BLaER1 (cell line): Measurements from ENCODE around the gene HOATZ.
A peak's percentile ranks its signal among the peaks of the same experiment; 100 is the strongest.

Source experiments
- H3K27ac ChIP-seq: shearing (Covaris generic); formaldehyde crosslinking; 2 replicates; pipeline ENCODE4 v1.8.1; 2022
- H3K27me3 ChIP-seq: shearing (Covaris generic); formaldehyde crosslinking; 2 replicates; pipeline ENCODE4 v1.8.1; 2022
- H3K36me3 ChIP-seq: shearing (Covaris generic); formaldehyde crosslinking; 2 replicates; pipeline ENCODE4 v1.8.1; 2022
- H3K4me1 ChIP-seq: shearing (Covaris generic); formaldehyde crosslinking; 2 replicates; pipeline ENCODE4 v1.8.1; 2022
- H3K4me2 ChIP-seq: shearing (Covaris generic); formaldehyde crosslinking; 2 replicates; pipeline ENCODE4 v1.8.1; 2022
- H3K4me3 ChIP-seq: shearing (Covaris generic); formaldehyde crosslinking; 2 replicates; pipeline ENCODE4 v1.8.1; 2022
- H3K9ac ChIP-seq: shearing (Covaris generic); formaldehyde crosslinking; 2 replicates; pipeline ENCODE4 v1.8.1; 2022
- H3K9me3 ChIP-seq: shearing (Covaris generic); formaldehyde crosslinking; 2 replicates; pipeline ENCODE4 v1.8.1; 2022
- H4K20me1 ChIP-seq: shearing (Covaris generic); formaldehyde crosslinking; 2 replicates; pipeline ENCODE4 v1.8.1; 2022
- Cebpa-rat ChIP-seq: shearing (Covaris generic); IDR thresholded peaks from 2 replicates; pipeline ENCODE4 v1.8.1; 2022

HOATZ gene

GRCh38 chr11:111571829-111572501 is 57.4 kb downstream of the HOATZ start:
- no peak for TF ChIP-seq Cebpa-rat
- Histone ChIP-seq H3K27me3 (no peaks in the 10 kb centered on the region), H3K4me2 (no peak overlapping the region), H3K9ac (no peak overlapping the region), H4K20me1 (no peaks in the 10 kb centered on the region), H3K36me3 (no peaks in the 10 kb centered on the region), H3K27ac (no peak overlapping the region), H3K4me3 (no peak overlapping the region), H3K4me1 (peaks cover 6% of the 10 kb centered on the region), H3K9me3 (no peaks in the 10 kb centered on the region)

- Histone ChIP-seq H4K20me1 (no peaks in the 10 kb centered on the region), H3K27me3 (no peaks in the 10 kb centered on the region), H3K4me1 (peaks cover 6% of the 10 kb centered on the region), H3K4me2 (no peak overlapping the region), H3K9ac (no peak overlapping the region), H3K9me3 (no peaks in the 10 kb centered on the region), H3K4me3 (no peak overlapping the region), H3K36me3 (no peaks in the 10 kb centered on the region), H3K27ac (no peak overlapping the region)
- TF ChIP-seq Cebpa-rat = no peak
These were observed 58.0 kb downstream of the HOATZ start for GRCh38 chr11:111572581-111572980.

- TF ChIP-seq Cebpa-rat = no peak
- Histone ChIP-seq H3K4me2 (peak overlapping the region; percentile 64), H3K4me1 (peaks cover 6% of the 10 kb centered on the region), H3K4me3 (no peak overlapping the region), H3K9ac (no peak overlapping the region), H3K27me3 (no peaks in the 10 kb centered on the region), H4K20me1 (no peaks in the 10 kb centered on the region), H3K27ac (no peak overlapping the region), H3K36me3 (no peaks in the 10 kb centered on the region), H3K9me3 (no peaks in the 10 kb centered on the region)
These were observed 59.3 kb downstream of the HOATZ start for GRCh38 chr11:111573821-111574249.

GRCh38 chr11:111574373-111575225 is 60.0 kb downstream of the HOATZ start:
- peak overlapping the region; percentile 22 for H3K4me3 ChIP-seq
- H4K20me1 ChIP-seq = no peaks in the 10 kb centered on the region
- peak overlapping the region; percentile 64 for H3K4me2 ChIP-seq
- no peaks in the 10 kb centered on the region for H3K9me3 ChIP-seq
- no peaks in the 10 kb centered on the region for H3K36me3 ChIP-seq
- peak overlapping the region; percentile 20 for H3K9ac ChIP-seq
- H3K27me3 ChIP-seq = no peaks in the 10 kb centered on the region
- peaks cover 6% of the 10 kb centered on the region for H3K4me1 ChIP-seq
- no peak for TF ChIP-seq Cebpa-rat
- H3K27ac ChIP-seq = no peak overlapping the region

GRCh38 chr11:111575740-111576139 is 61.2 kb downstream of the HOATZ start:
- Histone ChIP-seq H3K9ac (no peak overlapping the region), H3K36me3 (no peaks in the 10 kb centered on the region)
- TF ChIP-seq Cebpa-rat = no peak

GRCh38 chr11:111577821-111578220 is 63.2 kb downstream of the HOATZ start:
- H3K36me3 ChIP-seq = no peaks in the 10 kb centered on the region
- peaks cover 21% of the 10 kb centered on the region for H3K4me1 ChIP-seq
- H3K27me3 ChIP-seq = no peaks in the 10 kb centered on the region
- no peak overlapping the region for H3K4me3 ChIP-seq
- H3K9ac ChIP-seq = no peak overlapping the region
- no peak for TF ChIP-seq Cebpa-rat
- H3K27ac ChIP-seq = no peak overlapping the region
- no peak overlapping the region for H3K4me2 ChIP-seq
- H4K20me1 ChIP-seq = no peaks in the 10 kb centered on the region
- no peaks in the 10 kb centered on the region for H3K9me3 ChIP-seq

More at GRCh38 chr11:111575740-111576139, 61.2 kb downstream of the HOATZ start:
- no peaks in the 10 kb centered on the region for H3K9me3 ChIP-seq
- no peak overlapping the region for H3K4me3 ChIP-seq
- no peak overlapping the region for H3K27ac ChIP-seq
- peaks cover 6% of the 10 kb centered on the region for H3K4me1 ChIP-seq
- H3K4me2 ChIP-seq = no peak overlapping the region
- H4K20me1 ChIP-seq = no peaks in the 10 kb centered on the region
- no peaks in the 10 kb centered on the region for H3K27me3 ChIP-seq

- Histone ChIP-seq H3K9ac (no peak overlapping the region), H3K9me3 (no peaks in the 10 kb centered on the region), H3K36me3 (no peaks in the 10 kb centered on the region), H3K4me2 (no peak overlapping the region), H3K27me3 (no peaks in the 10 kb centered on the region), H3K27ac (0 out of 2 replicates have a peak overlapping the region, but pooled peaks have one; percentile 33), H3K4me1 (peaks cover 31% of the 10 kb centered on the region), H4K20me1 (no peaks in the 10 kb centered on the region), H3K4me3 (no peak overlapping the region)
- TF ChIP-seq Cebpa-rat = no peak
These were observed 66.8 kb downstream of the HOATZ start for GRCh38 chr11:111581341-111581740.

- Histone ChIP-seq H3K9me3 (no peaks in the 10 kb centered on the region), H3K27me3 (no peaks in the 10 kb centered on the region), H3K4me1 (peaks cover 31% of the 10 kb centered on the region), H3K27ac (peak overlapping the region; percentile 33), H3K4me2 (peak overlapping the region; percentile 41), H3K4me3 (no peak overlapping the region), H3K36me3 (no peaks in the 10 kb centered on the region), H3K9ac (no peak overlapping the region), H4K20me1 (no peaks in the 10 kb centered on the region)
- no peak for TF ChIP-seq Cebpa-rat
These were observed 67.6 kb downstream of the HOATZ start for GRCh38 chr11:111582163-111582562.

GRCh38 chr11:111582881-111583280 is 68.3 kb downstream of the HOATZ start:
- Histone ChIP-seq H3K4me2 (peak overlapping the region; percentile 41), H4K20me1 (no peaks in the 10 kb centered on the region)

GRCh38 chr11:111585371-111585770 is 70.8 kb downstream of the HOATZ start:
- Histone ChIP-seq H3K27me3 (no peaks in the 10 kb centered on the region), H3K27ac (no peak overlapping the region), H3K4me3 (no peak overlapping the region), H3K36me3 (no peaks in the 10 kb centered on the region), H3K4me2 (peak overlapping the region; percentile 31), H3K9me3 (no peaks in the 10 kb centered on the region), H4K20me1 (no peaks in the 10 kb centered on the region), H3K4me1 (peaks cover 31% of the 10 kb centered on the region), H3K9ac (no peak overlapping the region)
- no peak for TF ChIP-seq Cebpa-rat

More at GRCh38 chr11:111582881-111583280, 68.3 kb downstream of the HOATZ start:
- Histone ChIP-seq H3K4me1 (peaks cover 31% of the 10 kb centered on the region), H3K9ac (no peak overlapping the region), H3K27me3 (no peaks in the 10 kb centered on the region), H3K27ac (0 out of 2 replicates have a peak overlapping the region, but pooled peaks have one; percentile 33), H3K4me3 (no peak overlapping the region), H3K9me3 (no peaks in the 10 kb centered on the region), H3K36me3 (no peaks in the 10 kb centered on the region)
- TF ChIP-seq Cebpa-rat = no peak
